DOHH2 (cell line): ENCODE data around the gene IGFALS.

ENCODE experiments used
- CTCF ChIP-seq: fragments of 200-600 bp; sonication (generic); IDR thresholded peaks from one replicate; pipeline ENCODE4 v1.5.1; 2014; ENCODE audit warnings: antibody characterized with exemption, mild to moderate bottlenecking, low read depth, low read length; ENCODE audit not compliant: poor library complexity, severe bottlenecking
- EZH2phosphoT487 ChIP-seq: fragments of 200-600 bp; sonication (generic); IDR thresholded peaks from 2 replicates; pipeline ENCODE4 v1.6.1; 2017; ENCODE audit warnings: borderline replicate concordance, mild to moderate bottlenecking, antibody characterized with exemption, low read length, moderate library complexity, mixed read lengths

GRCh38 chr16:1779741-1780676 lies 13.5 kb downstream of the IGFALS start:
- TF ChIP-seq CTCF (no peak), EZH2phosphoT487 (no peak)
